H1 (cell line): ENCODE measurements around the gene TMEM151B.

Experiments
- CEBPB ChIP-seq: IDR thresholded peaks from 2 replicates; pipeline ENCODE4 v1.6.1; 2012; ENCODE audit warnings: low read depth, low read length
- CHD2 ChIP-seq: IDR thresholded peaks from 2 replicates; pipeline ENCODE4 v1.6.1; 2012; ENCODE audit warnings: low read length, improper control_type of control experiment
- EP300 ChIP-seq, 2 experiments: IDR thresholded peaks; 1 replicate in 1 of 2; 2 replicates in 1 of 2; pipeline ENCODE4 v1.6.1; 2011 to 2012; ENCODE audit warnings: low read depth in 2 of 2, low read length in 2 of 2, mild to moderate bottlenecking in 2 of 2, borderline replicate concordance in 1 of 2, inconsistent platforms in 1 of 2, moderate library complexity in 1 of 2
- EZH2 ChIP-seq: fragments of 200-600 bp; sonication (generic); IDR thresholded peaks from 2 replicates; pipeline ENCODE4 v1.7.1; 2012; ENCODE audit warnings: low read depth, mild to moderate bottlenecking, moderate library complexity, low read length, inconsistent platforms; ENCODE audit not compliant: severe bottlenecking
- MAFK ChIP-seq: IDR thresholded peaks from 2 replicates; pipeline ENCODE4 v1.6.1; 2012; ENCODE audit warnings: low read depth, mild to moderate bottlenecking, improper control_type of control experiment, low read length
- TF ChIP-seq, protein P1 (sequence below): IDR thresholded peaks from 2 replicates; pipeline ENCODE4 v1.6.1; 2011; ENCODE audit warnings: low read length, improper control_type of control experiment
- TF ChIP-seq, protein P2 (sequence below), 3 experiments: IDR thresholded peaks; 1 replicate in 2 of 3; 2 replicates in 1 of 3; pipeline versions ENCODE4 v1.5.1 to v1.6.1; 2011; ENCODE audit warnings: low read length in 3 of 3, mild to moderate bottlenecking in 3 of 3, inconsistent platforms in 2 of 3, low read depth in 1 of 3, moderate library complexity in 1 of 3; ENCODE audit not compliant: insufficient read depth in 1 of 3; ENCODE audit errors: control extremely low read depth in 1 of 3

DNA sequence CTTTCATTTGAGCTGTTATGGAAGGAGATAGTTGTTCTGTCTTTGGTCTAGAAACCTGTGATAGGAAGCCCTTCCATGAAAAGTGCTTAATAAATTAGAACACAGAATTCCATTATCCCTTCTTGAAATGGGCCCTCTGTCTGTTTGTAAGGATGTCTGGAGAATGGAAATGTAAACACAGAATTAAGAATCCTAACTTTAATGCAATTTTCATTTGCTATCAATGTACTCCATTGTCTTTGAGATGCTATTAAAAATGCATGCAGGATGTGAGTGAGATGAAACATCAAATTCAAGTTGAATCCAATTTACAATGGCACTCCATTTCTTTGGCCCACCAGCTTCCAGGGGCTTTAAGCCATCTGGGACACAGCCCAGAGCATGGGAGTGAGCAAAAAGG lies 56.8 kb downstream of the TMEM151B start:
- TF ChIP-seq, protein P1, sequence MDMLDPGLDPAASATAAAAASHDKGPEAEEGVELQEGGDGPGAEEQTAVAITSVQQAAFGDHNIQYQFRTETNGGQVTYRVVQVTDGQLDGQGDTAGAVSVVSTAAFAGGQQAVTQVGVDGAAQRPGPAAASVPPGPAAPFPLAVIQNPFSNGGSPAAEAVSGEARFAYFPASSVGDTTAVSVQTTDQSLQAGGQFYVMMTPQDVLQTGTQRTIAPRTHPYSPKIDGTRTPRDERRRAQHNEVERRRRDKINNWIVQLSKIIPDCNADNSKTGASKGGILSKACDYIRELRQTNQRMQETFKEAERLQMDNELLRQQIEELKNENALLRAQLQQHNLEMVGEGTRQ, result no peak
- no peak for TF ChIP-seq EP300 (IDR thresholded peaks at IDR 0.05; ENCODE audit: borderline replicate concordance in 1 of 2, low read depth in 2 of 2, low read length in 2 of 2)
- TF ChIP-seq CEBPB, result no peak
- TF ChIP-seq EZH2, result no peak
- TF ChIP-seq, protein P2, sequence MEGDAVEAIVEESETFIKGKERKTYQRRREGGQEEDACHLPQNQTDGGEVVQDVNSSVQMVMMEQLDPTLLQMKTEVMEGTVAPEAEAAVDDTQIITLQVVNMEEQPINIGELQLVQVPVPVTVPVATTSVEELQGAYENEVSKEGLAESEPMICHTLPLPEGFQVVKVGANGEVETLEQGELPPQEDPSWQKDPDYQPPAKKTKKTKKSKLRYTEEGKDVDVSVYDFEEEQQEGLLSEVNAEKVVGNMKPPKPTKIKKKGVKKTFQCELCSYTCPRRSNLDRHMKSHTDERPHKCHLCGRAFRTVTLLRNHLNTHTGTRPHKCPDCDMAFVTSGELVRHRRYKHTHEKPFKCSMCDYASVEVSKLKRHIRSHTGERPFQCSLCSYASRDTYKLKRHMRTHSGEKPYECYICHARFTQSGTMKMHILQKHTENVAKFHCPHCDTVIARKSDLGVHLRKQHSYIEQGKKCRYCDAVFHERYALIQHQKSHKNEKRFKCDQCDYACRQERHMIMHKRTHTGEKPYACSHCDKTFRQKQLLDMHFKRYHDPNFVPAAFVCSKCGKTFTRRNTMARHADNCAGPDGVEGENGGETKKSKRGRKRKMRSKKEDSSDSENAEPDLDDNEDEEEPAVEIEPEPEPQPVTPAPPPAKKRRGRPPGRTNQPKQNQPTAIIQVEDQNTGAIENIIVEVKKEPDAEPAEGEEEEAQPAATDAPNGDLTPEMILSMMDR (IDR thresholded peaks at IDR 0.05; ENCODE audit: control extremely low read depth in 1 of 3, insufficient read depth in 1 of 3, low read depth in 1 of 3, low read length in 3 of 3), result no peak
- no peak for TF ChIP-seq CHD2
- no peak for TF ChIP-seq MAFK
